Spleen (tissue), 11 donors: ENCODE results near the gene EP400. TPM values are rescaled to one million over a fixed set of nuclear protein-coding genes. Genes with fewer than 3 reads are reported as not detected.

Experiments
- DNase-seq: peaks from one replicate; pipeline ENCODE4 v3.0.0-alpha.2; 2020
- H3K27ac ChIP-seq, 8 donors: fragments of 200-600 bp; sonication (generic) in 7 of 8; 1 replicate in 4 of 8; 2 replicates in 4 of 8; pipeline versions ENCODE4 v1.5.0 to v1.8.0; 2016 to 2021; ENCODE audit warnings: inconsistent platforms in 4 of 8, mild to moderate bottlenecking in 4 of 8, moderate library complexity in 1 of 8
- H3K27me3 ChIP-seq, 7 donors: fragments of 200-600 bp; sonication (generic) in 6 of 7; replicated peaks in 1 of 7; 1 replicate in 4 of 7; 2 replicates in 3 of 7; pipeline versions ENCODE4 v1.5.0 to v1.8.0; 2016 to 2021; ENCODE audit warnings: inconsistent platforms in 3 of 7, mild to moderate bottlenecking in 1 of 7
- H3K36me3 ChIP-seq, 6 donors: fragments of 200-600 bp; sonication (generic) in 5 of 6; 1 replicate in 4 of 6; 2 replicates in 2 of 6; pipeline versions ENCODE4 v1.5.0 to v1.8.0; 2016 to 2021; ENCODE audit warnings: inconsistent platforms in 2 of 6
- H3K4me1 ChIP-seq, 6 donors: fragments of 200-600 bp; sonication (generic) in 5 of 6; 1 replicate in 3 of 6; 2 replicates in 3 of 6; pipeline versions ENCODE4 v1.5.0 to v1.8.0; 2016 to 2021; ENCODE audit warnings: inconsistent platforms in 3 of 6
- H3K4me3 ChIP-seq, 8 donors: fragments of 200-600 bp; sonication (generic) in 7 of 8; 1 replicate in 4 of 8; 2 replicates in 4 of 8; pipeline versions ENCODE4 v1.5.0 to v1.8.0; 2016 to 2021; ENCODE audit warnings: inconsistent platforms in 4 of 8, mild to moderate bottlenecking in 4 of 8, moderate library complexity in 2 of 8
- H3K9me3 ChIP-seq, 8 donors: fragments of 200-600 bp; sonication (generic) in 7 of 8; 1 replicate in 4 of 8; 2 replicates in 4 of 8; pipeline versions ENCODE4 v1.5.0 to v1.8.0; 2016 to 2021; ENCODE audit warnings: inconsistent platforms in 4 of 8
- CTCF ChIP-seq, 11 experiments: fragments of 200-600 bp in 7 of 11; fragments of 450-650 bp in 4 of 11; sonication (generic) in 4 of 11; IDR thresholded peaks in 8 of 11; conservative IDR thresholded peaks in 3 of 11; 1 replicate in 7 of 11; 2 replicates in 4 of 11; pipeline versions ENCODE4 v1.4.0 to v1.8.0; 2016 to 2021; ENCODE audit warnings: antibody characterized with exemption in 11 of 11, inconsistent platforms in 4 of 11, mild to moderate bottlenecking in 1 of 11
- POLR2A ChIP-seq, 3 donors: fragments of 450-650 bp; IDR thresholded peaks; one replicate each; pipeline ENCODE4 v1.5.1; 2017; ENCODE audit warnings: antibody characterized with exemption in 3 of 3, mild to moderate bottlenecking in 1 of 3
- POLR2AphosphoS5 ChIP-seq, 3 donors: sonication (generic); formaldehyde crosslinking; IDR thresholded peaks; one replicate each; pipeline ENCODE4 v1.5.1; 2017; ENCODE audit warnings: antibody characterized with exemption in 3 of 3
- WGBS, 5 donors: extraction: QIAGEN DNeasy Blood & Tissue Kit in 3 of 5; methylation state at CpG; one replicate each; pipeline versions ENCODE4 v1.1.5 to v1.1.7; 2013 to 2018; 5-methylcytosine and 5-hydroxymethylcytosine counted together
- intact Hi-C: fragments of 100-400 bp; cut with DNase I; formaldehyde crosslinking; loops from one replicate; pipeline ENCODE4 v1.15.0; 2023; ENCODE audit warnings: low total_unique reads
- polyA plus RNA-seq, 3 donors: library from polyadenylated mRNA; stranded (reverse); fragments of 200-250 nt; gene quantifications; one replicate each; pipeline ENCODE4 v1.2.1, GENCODE V29; 2013
- total RNA-seq, 7 donors: library from RNA; depleted of rRNA in 3 of 7; stranded (reverse); fragments of >200 nt in 3 of 7; fragmentation: NEBNext Ultra II Directional in 4 of 7; extraction: Animal tissue kit (Norgen Biotek cat#: 25700) in 4 of 7; gene quantifications; one replicate each; pipeline versions ENCODE4 v1.1.0 to v1.2.1, GENCODE V29; 2016 to 2021
- donor health status: healthy with polysubstance abuse.
- donor health status: DM: no; HTN: no; CAD: no; lungs with moderate emphysema.
- donor health status: DM: no; HTN: no; CAD: no.
- donor health status: Bipolar disorder and iron deficiency.
- donor health status: healthy.
- donor health status: DM: no; HTN: no; CAD: no.
- donor health status: DM: yes; HTN: yes; CAD: no.

The EP400 gene
- total and polyA plus RNA-seq, 10 donors, result 11.8 to 70.2 (median 45.6) TPM

DNA sequence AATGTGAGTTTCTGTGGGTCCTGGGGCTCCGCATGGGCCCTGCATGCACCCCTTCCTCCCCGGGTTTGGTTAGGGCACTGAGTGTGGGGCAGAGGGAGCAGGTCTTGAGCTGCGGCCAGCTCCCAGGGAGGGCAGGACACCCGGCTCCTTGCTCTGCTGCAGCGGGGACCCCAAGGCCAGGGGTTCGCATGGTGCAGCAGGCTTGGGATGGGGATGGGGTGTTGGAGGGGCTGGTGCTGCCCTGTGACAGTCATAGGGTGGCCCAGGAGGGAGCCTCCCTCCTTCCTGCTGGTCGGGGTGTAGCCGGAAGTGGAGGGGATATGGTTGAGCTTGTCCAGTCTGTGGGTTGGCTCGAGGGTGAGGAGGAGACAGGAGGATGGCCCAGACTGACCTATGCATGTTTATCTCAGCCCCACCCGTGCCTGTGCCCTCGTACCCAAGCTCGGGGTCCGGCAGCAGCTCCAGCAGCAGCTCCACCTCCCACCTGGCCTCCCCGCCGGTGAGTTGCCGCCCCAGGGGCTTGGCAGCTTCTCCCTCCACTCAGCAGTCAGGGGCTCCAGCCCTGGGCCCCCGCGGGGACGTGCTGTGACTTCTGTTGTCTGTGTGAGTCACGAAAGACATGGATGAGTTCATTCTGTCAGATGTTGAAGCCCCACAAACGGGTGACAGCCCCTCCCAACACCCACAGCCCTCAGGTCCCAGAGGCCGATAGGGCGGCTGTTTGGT is 39.3 kb upstream of the EP400 start:
- intact Hi-C loops, result no loop called here
- Histone ChIP-seq H3K36me3 (peaks cover 3 to 94% (median 80%) of the 10 kb centered on the region in 6 donors), H3K4me3 (no peak overlapping the region), H3K9me3 (no peaks in the 10 kb centered on the region), H3K27ac (no peak overlapping the region), H3K27me3 (no peaks in the 10 kb centered on the region), H3K4me1 (peaks cover 5 to 38% (median 18%) of the 10 kb centered on the region in 6 donors)
- 84 to 90% (median 87%) methylated on average over 18 to 23 of the region's 23 CpGs for WGBS, 5 donors
- TF ChIP-seq POLR2A (IDR thresholded peaks at IDR 0.05), result no peak
- peak in 1 of 3 donors; percentile 4 for TF ChIP-seq POLR2AphosphoS5 (IDR thresholded peaks at IDR 0.05)
- no peak for DNase-seq

DNA sequence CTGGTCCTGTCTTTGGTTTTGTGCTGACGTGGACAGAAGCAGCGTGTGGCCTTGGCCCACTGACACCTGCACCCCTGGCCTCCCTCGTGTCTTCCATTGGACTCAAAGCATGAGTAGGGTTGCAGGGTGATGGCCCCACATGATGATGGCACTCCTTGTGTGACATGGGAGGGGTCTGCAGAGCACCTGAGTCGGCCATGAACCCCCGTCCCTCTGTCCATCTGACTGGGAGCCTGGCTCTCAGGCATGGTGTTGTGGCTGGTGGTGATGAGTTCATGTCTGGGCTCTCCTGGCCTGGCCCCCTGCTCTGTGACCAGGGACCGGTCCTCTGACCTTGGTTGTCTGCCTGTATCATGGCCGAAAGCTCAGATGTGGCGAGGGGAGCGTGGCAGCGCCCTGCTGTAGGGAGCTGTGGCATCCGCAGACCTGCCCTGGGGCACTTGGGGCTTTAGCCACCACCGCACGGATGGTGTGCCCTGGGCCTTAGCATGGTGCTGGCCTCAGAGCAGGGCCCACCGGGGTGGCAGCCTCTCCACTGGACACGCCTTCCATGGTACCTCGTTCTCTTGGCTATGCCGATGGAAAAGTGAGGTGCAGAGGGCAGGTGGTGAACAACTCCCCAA is 38.6 kb upstream of the EP400 start:
- no peak for TF ChIP-seq POLR2A (IDR thresholded peaks at IDR 0.05)
- peak in 2 of 3 donors; percentile 4 to 6 for TF ChIP-seq POLR2AphosphoS5 (IDR thresholded peaks at IDR 0.05)
- TF ChIP-seq CTCF (IDR thresholded peaks at IDR 0.05 in 8 of 11, conservative IDR thresholded peaks at IDR 0.05 in 3 of 11), result no peak
- peaks cover 3 to 100% (median 86%) of the 10 kb centered on the region in 6 donors for H3K36me3 ChIP-seq
- H3K9me3 ChIP-seq, result no peaks in the 10 kb centered on the region
- peak overlapping the region in 1 of 8 donors; percentile 58 for H3K27ac ChIP-seq
- peaks cover 5 to 32% (median 15%) of the 10 kb centered on the region in 6 donors for H3K4me1 ChIP-seq
- 68 to 95% (median 93%) methylated on average over 5 to 17 of the region's 17 CpGs for WGBS, 5 donors
- H3K4me3 ChIP-seq, result no peak overlapping the region
- DNase-seq, result no peak
- intact Hi-C loops, result no loop called here
- H3K27me3 ChIP-seq, result no peaks in the 10 kb centered on the region

- H3K27ac ChIP-seq, result peak overlapping the region in 4 of 8 donors; percentile 7 to 58 (median 44)
- H3K4me3 ChIP-seq, result no peak overlapping the region
- peak; percentile 9 to 25 (median 17) for TF ChIP-seq POLR2AphosphoS5 (IDR thresholded peaks at IDR 0.05)
- TF ChIP-seq POLR2A (IDR thresholded peaks at IDR 0.05), result no peak
- H3K27me3 ChIP-seq, result no peaks in the 10 kb centered on the region
- H3K9me3 ChIP-seq, result no peaks in the 10 kb centered on the region
- intact Hi-C loops, result no loop called here
- peaks cover 5 to 30% (median 15%) of the 10 kb centered on the region in 6 donors for H3K4me1 ChIP-seq
- no peak for DNase-seq
- 79 to 83% (median 80%) methylated on average over 20 to 22 of the region's 22 CpGs for WGBS, 5 donors
- peaks cover 3 to 100% (median 88%) of the 10 kb centered on the region in 6 donors for H3K36me3 ChIP-seq
These were observed 37.8 kb upstream of the EP400 start for GRCh38 chr12:131911851-131912477.

DNA sequence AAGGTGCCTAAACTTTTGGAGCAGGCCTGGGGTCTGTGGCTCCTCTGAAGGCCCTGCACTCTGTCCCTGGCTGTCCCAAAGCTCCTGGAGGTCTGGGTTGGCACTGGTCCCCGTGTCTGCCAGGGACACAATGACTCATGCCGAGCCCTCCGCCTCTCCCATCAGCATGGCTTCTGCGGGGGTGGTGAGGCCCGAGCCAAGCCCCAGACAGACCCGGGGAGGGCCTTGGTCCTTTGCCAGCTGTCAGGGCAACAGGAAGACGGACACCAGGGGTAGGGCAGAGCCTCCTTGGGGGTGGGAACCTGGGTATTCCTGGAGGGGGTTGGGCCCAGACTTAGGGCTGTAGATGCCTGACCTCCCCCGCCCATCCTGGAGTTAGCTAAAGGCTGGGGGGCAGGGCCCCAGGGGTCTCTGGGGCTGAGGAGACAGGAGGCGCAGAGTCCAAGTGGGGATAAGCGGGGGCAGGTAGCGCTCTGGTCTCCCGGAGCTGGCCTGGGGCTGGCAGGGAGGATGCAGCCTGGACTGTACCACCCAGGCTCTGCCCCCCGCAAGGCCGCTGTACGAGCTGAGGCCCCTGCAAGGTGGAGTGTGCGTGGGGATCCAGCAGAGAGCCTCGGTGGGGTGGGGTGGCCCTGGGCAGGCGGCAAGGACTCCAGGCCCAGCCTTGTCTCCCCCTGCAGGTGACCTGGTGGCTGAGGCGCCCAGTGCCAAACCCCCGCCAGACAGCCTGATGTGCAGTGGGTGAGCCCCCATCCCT is 37.0 kb upstream of the EP400 start:
- intact Hi-C loops, result no loop called here
- DNase-seq, result no peak
- Histone ChIP-seq H3K4me1 (peaks cover 5 to 30% (median 15%) of the 10 kb centered on the region in 6 donors), H3K9me3 (no peaks in the 10 kb centered on the region), H3K27me3 (no peaks in the 10 kb centered on the region), H3K27ac (peak overlapping the region in 5 of 8 donors; percentile 7 to 58 (median 49)), H3K4me3 (no peak overlapping the region), H3K36me3 (peaks cover 0 to 100% (median 91%) of the 10 kb centered on the region in 6 donors)
- TF ChIP-seq POLR2A (IDR thresholded peaks at IDR 0.05) (no peak), POLR2AphosphoS5 (IDR thresholded peaks at IDR 0.05) (peak; percentile 71 to 85 (median 72)), CTCF (IDR thresholded peaks at IDR 0.05 in 8 of 11, conservative IDR thresholded peaks at IDR 0.05 in 3 of 11) (no peak)
- WGBS, 5 donors, result 60 to 87% (median 77%) methylated on average over 12 to 20 of the region's 20 CpGs
